ENCODE measurements around the gene PHF21B.
"Not testable (repeated sequence)": the region's sequence is repeated elsewhere in the genome, so short reads cannot be mapped to it uniquely, and the experiment has no call there.

The PHF21B gene

DNA sequence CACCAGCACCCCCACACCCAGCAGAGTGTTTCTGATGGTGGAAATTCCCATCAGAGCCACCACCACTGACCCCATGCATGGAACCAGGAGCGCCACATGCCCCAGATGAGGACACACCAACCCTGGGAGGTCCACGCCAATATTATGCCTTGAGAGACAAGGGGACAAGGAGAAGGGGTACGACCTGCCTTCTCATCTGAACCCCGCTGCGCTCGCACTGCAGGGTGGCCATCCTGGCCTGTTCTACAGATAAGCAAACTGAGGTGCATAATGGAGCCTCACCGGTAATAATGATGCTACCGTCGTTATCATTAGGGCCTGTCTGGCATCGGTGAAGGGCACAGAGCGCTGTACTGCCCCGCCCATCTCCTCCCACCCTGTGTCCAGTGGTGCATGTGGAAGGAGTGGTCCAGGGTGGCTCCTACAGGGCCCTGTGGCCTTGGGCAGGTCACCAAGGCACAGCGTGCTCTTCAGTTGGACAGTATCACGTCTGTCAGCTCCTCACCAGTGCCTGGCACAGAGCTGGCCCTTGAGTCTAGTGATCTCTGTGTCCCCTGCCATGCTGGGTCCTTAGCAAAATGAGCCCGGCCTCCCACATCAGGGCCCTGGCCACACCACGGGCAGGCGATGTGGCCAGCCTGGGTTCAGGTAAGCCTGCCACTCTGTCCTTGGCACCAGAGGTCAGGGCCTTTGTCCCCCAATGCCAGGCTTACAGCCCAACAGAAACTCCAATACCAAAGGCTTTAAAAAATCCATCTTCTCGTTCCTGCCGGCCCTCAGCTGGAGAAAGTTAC is 92.2 kb downstream of the PHF21B start:
- DNase-seq (ENCODE audit: low spot score): no peak

DNA sequence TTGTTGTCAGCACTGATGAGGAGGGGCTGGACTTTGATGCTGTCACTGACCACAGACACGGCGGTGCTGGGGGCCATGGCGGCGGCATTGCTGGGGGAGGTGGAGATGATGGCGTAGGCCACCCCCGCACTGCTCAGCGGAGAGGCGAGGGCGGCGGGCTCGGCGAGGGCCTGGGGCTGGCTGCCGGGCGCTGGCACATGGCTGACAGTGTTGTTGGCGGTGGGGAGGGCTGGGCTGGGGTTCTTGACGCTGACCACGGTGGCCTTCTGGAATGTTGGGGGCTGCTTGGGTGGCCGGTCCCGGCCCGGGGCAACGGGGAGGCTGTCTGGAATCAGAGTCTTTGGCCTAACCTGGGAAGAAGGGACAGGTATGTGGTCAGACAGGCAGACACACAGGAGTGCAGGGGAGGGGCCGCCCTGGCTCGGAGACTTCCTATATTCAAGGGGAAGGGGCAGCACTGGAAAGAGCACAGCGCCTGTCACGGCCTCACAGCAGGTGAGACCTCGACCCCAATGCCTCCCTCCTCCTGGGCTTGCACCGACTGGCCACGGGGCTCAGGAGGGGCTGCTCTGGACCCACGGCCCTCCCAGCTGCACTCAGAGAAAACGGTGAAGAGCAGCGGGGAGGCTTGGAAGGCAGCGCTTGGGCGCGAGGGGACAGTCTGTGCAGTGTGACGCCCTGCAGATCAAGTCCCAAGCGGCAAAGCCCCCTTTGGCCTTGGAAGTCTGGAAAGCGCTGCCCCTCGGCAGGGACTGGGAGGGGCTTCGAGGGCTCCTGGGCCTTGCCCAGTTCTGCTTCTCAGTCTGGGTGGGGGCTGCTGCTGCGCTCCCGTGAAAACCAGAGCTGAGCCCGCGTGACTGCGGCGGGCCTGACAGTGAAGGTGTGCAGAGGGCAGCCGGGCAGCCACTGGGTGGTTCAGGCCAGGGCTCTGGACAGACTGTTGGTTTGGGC is 93.2 kb downstream of the PHF21B start:
- no peak for DNase-seq (ENCODE audit: low spot score)

DNA sequence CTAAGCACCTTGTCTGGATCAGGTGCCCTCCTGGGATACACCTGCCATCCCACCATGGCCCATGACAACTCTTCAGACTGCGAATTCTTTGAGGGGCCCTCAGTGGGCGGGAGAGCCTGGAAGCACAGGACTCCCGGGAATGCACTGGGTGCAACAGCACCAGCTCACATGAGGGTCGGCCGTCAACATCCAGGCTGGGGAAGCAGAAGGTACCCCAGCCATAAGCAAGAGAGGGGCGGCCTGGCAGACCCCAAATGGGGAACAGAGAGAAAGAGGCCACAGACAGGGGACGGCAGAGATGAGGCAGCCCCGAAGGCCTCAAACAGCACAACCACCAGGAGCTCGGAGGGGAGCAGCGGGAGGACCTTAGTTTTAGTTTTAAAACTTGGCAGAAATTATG is 94.4 kb downstream of the PHF21B start:
- DNase-seq (ENCODE audit: low spot score): no peak

DNA sequence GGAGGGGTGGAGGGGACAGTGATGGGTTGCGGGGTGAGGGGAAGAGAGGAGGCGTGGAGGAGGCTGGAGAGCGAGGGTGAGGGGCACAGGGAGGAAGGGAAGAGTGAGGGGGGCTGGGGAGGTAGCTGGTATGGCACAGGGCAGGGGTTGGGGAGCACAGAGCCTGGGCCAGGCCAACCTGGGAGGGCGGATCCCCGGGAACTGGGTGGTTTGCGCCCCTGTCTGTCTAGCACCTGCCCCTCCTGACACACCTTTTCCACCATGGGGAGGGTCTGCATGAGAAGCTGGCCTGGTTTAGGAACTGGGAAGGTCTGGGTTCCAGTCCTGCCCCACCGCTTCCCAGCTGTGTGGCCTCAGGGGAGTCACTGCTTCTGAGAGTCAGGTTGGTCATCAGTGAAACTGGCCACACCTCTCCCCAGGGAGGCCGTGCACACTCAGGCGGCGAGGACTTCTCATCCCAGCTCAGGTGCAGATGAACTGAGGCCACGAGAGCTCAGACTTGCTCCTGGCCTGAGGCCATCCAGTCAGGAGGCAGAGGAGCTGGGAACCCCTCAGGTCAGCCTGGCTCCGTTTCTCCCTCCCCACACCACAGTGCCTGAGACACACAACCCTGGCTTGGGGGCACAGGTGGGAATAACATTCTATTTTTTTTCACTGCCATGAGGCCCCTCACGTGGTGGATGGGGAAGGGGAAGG is 95.6 kb downstream of the PHF21B start:
- DNase-seq (ENCODE audit: low spot score): no peak

DNA sequence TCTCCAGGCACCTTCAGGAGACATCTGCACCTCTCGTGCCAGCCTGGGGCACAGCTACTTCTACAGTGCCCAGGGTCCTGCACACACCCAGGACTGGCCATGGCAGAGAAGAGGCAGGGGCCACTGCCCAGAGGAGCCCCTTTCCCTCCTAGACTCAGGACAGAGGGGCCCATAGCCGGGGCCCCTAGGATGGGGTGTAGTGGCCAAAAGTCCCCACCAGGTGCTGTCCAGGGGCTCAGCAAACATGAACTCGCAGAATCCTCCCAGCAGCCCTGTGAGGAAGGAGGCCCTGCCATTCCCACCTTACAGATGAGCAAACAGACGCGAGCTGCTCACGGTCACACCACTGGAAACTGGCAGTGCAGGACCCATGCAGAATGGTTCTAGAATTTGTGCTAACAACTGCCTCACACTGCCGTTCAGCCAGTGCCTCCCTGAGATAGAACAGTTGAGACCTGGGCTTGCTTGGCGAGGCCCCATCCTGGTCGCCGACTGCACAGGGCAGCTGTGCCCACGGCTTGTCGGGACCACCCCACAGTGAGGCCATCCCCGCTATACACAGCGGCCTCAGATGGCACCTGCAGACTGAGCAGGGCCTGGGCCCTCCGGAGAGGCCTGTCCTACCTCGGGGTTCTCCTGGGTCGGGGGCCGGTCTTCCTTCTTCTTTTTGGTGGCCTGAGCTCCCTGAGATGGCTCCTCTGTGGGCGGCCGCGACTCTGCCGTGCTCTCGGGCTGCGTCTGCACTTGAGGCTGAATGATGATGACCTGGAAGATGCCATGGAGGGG is 96.4 kb downstream of the PHF21B start:
- no peak for DNase-seq (ENCODE audit: low spot score)

DNA sequence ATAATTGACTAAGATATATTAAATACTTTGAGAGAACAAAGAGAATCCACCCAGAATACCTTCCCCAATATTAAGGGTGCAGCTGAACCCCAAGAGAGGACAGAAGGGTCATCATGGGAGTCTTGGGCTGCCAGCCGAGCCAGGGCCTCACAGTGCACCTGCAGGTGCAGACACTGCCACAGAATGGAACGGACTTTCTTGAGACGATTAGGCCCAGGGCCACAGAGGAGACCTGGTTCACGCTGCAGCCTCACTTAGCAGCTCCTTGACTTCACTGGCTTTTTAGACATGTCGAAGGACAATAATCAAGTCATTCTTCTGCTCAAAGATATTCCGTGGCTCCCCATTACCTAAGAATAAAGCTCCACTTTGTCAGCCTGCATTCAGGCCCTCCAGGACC is 100.6 kb downstream of the PHF21B start:
- no peak for DNase-seq (ENCODE audit: low spot score)

DNA sequence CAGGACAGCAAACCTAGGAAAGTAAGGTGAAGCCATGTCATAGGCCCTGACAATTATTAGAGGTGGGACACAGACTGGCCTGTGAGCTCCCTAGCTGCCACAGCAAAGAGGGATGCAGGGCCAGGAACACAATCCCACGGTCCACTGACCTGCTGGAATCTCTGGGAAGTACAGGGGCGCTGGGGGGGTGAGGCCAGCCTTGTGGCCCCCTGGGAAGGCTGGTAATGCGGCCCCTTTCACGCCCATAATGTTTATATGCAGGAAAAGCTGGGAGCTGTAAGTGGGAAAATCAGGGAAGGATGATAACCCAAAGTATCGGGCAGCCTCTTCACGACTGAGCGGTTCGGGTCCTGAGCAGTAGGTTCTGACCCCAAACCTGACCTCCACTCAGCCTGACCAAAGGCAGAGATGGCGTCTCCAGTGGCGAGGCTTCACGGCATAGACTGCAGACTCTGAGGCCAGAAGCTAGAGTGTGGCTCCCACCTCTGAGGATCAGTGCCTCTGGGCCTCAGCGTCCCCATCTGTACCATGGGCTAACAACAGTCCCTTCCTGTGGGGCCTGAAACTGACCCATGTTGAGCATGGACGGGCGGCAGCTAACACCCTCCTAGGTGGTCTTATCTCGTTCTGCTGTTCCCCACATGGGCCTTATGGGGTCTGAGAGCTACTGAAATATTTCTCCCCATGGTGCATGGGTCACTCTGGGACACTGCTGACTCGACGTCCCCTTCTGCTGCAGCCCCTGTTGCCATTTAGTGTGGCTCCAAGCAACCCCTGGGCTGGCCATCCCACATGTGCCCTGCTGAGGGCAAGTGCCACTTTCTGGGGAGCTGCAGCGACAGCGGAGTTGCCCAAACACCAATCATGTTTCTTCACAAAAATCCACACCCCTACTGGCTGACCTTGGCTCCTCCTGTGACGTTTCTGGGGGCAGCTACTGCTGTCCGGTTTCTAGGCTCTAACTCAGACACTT is 101.8 kb downstream of the PHF21B start:
- no peak for DNase-seq (ENCODE audit: low spot score)

DNA sequence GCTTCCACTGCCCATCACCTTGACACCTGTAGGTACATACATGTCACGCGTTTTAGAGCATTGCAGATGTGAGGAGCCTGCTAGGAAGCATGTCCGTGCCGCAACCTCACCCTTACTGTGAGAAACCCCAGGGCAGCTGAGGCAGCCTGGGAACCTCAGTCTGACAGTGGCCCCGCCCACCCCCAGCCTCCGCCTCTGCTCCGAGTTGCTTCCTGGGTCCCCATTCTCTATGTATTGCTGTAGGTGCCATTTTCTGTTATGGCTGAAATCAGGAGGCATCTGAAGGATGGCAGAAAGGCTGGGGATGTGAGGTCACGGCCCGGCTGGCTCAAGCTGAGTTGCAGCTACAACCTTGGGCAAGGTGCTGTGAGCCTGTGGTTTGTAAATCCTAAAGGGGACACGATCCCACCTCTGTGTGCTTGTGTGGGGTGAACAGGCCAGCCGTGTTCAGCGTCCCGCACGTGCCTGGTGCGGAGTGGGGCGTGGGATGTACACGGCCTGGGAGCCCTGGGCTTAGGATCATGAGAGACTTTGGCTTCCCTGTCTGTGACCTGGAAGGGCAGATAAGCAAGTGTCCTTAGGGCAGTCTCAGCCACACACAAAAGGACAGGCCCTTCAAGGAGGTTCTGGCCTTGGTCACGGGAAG is 102.7 kb downstream of the PHF21B start:
- no peak for DNase-seq (ENCODE audit: low spot score)

DNA sequence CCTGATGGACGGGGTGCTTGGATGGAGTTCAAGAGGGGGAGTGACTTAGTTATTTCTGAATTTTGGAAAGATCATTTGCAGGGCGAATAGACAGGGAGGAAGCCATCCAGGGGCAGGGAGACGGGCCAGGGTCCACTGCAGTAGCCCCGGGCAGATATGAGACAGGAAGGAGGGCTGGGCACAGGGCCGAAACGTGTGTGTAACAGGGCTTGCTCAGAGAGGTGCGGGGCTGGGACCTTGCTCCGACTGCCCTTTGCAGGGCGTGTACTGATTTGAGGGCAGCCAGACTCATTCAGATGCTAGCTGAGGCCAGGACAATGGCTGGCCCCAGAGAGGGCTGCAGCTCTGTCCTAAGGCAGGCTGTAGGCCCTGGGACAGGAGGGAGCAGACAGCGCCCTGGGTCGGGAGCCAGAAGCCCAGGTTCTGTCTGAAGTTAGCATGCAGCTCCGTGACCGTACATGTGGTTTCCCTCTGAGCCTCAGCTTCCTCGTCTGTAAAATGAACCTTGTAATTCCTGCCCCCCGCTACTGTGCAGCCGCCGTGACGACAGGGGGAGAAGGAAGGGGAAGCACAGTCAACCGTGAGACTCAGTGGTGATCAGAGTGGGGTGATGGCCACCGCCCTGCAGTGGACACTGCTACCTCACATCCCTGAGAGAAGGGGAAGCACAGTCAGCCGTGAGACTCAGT is 103.4 kb downstream of the PHF21B start:
- no peak for DNase-seq (ENCODE audit: low spot score)

DNA sequence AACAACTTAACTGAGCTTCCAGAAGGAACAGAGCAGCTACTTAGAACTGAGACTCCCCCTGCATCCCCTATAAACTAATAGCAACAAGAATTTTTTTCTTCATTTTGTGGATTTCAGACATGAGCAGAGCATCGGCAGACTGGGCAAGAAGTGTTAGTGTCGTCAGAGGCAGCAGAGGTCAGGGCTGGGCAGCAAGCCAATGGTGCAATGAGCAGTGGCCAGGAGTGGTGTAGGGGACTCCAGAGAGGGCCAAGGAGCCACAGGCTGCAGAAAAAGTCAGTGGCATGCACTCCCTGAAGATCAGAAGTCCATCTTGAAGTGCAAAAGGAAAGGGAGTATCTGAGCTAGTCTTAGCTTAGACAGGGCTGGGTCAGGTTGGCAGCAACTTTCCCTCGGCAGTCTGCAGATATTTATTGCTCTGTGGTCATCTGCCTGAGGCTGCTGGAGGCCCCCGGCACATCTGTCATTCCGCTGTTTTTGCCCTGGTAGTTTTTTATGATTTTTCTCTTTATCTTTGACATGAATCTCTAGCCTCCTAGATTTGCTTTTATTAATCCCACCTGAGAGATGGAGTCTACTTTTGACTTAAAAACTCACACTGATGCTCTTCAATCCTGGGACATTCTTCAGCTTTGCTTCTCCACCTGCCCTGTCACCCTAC is 105.2 kb downstream of the PHF21B start:
- not testable (repeated sequence) for DNase-seq (ENCODE audit: low spot score)

DNA sequence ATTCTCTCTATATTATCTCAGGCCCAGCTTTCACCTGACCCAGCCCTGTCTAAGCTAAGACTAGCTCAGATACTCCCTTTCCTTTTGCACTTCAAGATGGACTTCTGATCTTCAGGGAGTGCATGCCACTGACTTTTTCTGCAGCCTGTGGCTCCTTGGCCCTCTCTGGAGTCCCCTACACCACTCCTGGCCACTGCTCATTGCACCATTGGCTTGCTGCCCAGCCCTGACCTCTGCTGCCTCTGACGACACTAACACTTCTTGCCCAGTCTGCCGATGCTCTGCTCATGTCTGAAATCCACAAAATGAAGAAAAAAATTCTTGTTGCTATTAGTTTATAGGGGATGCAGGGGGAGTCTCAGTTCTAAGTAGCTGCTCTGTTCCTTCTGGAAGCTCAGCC is 106.6 kb downstream of the PHF21B start:
- DNase-seq (ENCODE audit: low spot score): not testable (repeated sequence)

DNA sequence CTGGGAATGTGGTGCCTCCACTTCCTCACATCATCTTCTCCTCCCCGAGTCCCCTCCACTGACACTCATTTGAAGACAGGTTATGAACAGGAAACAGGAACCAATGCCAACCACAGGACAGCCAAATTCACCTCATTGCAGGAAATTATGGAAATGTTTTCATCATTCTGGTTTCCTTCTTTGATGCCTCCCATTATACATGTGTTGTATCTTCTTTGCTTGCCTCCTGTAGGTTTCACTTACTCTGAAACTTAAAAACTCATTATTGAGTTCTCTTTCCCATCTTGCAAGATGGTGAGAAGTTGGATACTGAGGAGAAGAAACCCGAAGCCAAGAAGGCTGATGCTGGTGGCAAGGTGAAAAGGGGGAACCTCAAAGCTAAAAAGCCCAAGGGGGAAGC is 108.5 kb downstream of the PHF21B start:
- no peak for DNase-seq (ENCODE audit: low spot score)

DNA sequence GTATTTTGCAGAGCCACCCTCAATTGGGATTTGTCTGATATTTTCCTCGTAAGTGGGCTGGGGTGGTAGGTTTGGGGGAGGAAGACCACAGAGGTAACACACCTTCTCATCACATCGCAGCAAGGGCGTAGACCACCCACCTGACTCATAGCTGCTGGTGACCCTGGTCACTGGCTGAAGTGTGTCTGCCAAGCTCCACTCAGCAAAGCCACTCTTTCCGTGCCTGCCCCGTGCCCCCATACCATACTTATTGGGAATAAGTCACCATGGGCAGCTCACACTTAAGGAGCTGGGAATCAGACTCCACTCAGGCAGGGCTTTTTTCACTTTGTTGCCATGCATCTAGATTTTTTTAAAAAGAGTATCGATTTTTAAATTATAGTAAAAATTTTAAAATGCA is 111.6 kb downstream of the PHF21B start:
- no peak for DNase-seq (ENCODE audit: low spot score)

DNA sequence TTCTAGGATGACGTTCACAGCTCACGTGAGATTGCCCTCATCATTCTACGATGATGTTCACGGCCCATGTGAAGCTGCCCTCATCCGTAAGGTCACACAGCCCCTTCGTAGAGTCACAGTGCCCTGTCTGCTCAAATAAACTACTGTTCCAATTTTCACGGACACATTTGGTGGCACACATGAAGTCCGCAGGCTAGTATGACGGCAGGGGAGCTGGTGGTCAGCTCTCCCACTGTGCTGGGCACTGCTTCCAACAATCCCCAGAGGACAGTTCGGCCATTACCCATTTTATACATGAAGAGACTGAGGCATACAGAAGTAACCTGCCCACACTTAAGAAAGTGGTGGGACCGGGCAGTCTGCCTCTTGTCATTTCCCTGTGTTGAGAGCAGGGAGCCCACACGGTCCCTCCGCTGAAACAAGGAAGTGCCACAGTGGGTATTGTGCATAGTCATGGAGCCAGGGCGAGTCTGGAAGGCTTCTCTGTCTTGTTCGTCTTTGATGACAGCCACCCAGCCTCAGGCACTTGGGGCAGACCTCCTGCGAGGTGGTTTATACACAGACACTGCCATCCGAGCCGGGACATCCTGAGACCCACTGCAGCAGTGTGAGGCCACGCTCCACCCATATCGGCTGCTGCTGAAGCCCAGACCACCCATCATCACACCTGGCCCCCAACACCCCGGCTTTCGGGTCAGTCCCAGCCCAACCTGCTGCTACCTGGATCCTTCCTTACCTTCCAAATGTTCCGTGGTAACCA is 114.3 kb downstream of the PHF21B start:
- no peak for DNase-seq (ENCODE audit: low spot score)

DNA sequence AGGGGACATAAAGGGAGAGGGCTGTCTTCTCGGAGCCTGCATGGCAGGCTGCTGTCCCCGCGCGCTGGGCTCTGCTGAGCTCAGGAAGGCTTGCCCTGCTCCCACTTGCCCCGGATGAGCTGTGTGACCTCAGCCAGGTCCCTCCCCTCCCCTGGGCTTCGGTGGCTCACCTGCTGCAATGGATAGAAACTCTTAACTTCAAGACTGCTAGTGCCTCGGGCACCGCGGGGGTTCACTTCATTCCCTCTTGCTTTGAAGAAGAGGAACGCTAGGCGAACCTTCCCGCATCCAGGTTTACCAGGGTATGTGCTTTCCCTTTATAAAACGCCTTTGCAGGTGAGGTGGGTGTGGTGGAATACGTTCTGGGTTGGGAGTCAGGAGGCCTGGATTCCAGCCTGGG is 115.0 kb downstream of the PHF21B start:
- no peak for DNase-seq (ENCODE audit: low spot score)

DNA sequence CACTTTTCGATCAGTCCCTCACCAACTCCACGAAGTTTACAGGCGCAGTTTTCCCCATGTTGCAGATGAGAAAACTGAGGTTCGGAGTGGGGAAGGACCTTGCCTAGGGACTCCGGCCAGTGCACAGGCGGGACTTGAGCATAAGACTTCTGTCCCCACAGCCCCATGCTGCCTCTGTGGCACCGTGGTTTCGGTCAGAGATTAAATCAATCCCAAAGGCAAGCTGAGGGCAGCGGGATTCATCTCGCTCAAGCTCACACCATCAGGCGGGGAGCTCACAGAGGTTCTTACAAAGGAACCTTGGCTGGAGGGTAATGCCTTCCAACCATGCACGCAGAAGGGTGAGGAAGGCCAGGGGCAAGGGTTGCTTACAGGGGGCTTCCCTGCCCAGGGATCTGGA is 115.5 kb downstream of the PHF21B start:
- no peak for DNase-seq (ENCODE audit: low spot score)

DNA sequence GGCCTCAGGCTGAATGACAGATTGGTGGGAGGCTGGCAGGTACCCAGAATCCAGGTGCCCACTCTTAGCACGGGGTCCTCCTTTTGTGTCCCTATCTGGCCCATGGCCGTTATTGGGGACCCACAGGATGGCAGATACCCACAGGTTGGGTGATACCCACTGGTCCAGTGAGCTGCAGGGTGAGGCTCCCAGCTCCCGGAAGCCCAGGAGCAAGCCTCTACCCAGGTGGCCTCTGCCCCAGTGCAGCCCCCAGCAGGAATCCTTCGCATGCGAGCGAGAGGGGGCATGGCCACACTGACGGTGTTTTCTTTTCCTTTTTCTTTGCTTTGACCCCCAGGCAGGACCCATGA is 116.1 kb downstream of the PHF21B start:
- no peak for DNase-seq (ENCODE audit: low spot score)
